CD4-positive, alpha-beta T cell treated with Interleukin-17A for 4 hours (primary cell): ENCODE measurements around the gene HIVEP1.

Experiments
- DNase-seq: peaks from one replicate; pipeline ENCODE4 v3.0.0-alpha.2; 2020; ENCODE audit warnings: mixed read lengths

Gene HIVEP1

DNA sequence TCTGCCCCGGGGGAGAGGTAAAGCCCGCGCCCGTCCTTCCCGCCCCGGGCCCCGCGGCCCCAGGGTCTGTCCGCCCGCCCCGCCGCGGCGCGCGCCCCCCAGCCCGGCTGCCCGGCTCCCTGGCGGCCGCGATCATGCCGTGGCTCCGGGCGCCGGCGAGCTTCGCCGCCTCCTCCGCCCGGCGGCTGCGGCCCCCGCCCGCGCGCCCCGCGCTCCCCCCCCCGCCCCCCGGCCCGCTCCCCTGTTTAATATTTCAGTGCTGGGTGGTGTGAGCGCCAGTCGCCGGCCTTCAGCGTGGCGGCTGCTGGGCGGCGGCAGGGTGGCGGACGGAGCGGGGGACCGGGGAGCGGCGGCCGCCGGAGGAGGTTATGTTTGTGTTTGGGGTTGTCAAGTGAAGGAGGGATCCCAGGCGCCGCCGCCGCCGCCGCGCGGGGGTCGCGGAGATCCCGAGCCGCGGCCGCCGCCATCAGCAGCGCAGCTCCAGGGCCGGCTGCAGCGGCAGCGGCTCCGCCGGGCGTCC lies at the start of gene HIVEP1:
TSS of gene HIVEP1 (plus strand) at position 275 of the 520 bp plus-strand sequence. CDS start 3,317 bp downstream, outside the sequence.
- DNase-seq = no peak

DNA sequence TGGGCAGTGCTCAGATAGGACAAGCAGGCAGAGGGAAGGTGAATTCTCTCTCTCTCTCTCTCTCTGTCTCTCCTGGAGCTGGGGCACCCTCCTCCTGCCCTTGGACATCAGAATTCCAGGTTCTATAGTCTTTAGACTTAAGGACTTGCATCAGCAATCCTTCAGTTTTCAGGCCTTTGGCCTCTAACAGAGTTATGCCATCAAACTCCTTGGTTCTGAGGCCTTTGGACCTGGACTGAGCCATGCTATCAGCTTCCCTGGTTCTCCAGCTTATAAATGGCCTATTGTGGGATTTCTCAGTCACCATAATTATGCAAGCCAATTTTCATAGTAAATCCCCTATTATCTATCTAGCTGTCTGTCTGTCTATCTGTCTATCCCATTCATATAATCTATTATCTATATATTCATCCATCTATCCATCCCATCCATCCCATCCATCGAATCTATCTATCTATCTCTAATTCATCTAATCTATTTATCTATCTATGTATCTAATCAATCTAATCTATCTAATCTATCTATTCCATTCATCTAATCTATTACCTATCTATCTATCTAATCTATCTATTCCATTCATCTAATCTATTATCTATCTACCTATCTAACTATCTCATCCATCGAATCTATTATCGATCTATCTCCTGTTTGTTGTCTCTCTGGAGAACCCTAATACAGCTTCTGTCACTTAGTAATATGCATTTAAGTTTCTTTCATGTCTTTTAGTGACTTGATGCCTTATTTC lies 48.2 kb upstream of the HIVEP1 start:
- DNase-seq = no peak

DNA sequence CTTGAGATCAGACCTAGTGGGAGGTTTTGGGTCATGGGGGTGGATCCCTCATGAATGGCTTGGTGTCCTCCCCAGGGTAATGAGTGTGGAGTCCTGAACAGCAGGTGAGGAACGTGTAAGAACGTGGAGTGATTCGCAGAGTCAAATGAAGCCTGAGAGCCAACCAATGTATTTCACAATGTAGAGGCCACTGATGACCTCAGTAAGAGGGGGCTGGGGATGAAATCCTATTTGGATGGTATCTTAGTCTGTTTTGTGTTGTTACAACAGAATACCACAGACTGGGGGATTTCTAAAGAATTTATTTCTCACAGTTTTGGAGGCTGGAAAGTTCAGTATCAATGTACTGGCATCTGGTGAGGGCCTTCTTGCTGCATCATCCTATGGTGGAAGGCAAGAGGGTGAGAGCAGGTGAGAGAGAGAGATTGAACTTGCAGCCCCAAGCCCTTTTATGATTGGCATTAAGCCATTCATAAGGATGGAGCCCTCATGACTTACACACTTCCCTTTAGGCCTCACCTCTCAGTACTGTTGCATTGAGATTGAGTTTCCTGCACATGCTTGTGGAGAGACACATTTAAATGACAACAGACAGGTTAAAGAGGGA lies 47.3 kb upstream of the HIVEP1 start:
- DNase-seq = no peak

DNA sequence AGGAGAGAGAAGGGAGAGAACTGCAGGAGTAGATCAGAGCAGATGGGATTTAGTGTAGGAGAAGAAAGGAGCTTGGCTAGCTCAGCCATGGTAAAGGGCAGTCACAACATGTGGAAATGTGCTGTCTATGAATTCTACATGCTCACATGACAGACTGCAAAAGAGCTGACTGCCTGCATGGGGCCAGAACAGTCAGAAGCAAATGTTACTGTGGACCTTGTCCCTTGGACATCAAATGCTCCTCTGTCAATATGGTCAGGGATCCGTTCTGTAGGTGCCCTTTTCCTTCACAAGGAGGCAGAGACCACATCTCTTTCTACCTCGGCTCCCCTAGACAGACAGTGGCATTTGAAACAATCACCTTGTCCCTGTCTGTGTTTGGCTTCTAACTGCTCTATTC lies 46.6 kb upstream of the HIVEP1 start:
- DNase-seq = no peak

DNA sequence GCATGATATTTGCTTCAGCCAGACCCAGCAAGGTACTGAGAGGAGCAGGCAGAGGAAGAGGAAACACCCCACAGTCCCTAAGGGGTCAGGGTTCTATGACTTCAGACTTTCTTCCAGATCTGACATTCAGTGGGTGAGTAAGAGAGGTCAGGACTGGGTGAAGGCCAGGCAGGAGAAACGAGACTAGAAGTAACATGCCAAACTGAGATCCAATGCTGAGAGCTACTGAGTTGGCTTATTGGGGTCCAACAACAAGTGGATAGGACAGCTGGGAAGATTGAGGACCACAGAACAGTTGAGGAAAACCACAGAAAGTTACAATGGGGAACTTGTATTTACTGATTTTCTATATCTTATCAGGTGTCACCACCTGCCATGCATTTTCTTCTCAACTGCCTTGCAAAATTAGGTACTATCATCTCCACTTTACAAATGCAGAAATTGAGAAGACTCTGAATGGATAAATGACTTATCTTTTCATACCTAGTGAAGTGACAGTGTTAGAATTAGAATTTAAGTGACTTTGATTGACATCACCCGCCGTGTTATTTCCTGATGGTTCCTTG lies 43.8 kb upstream of the HIVEP1 start:
- DNase-seq = no peak

DNA sequence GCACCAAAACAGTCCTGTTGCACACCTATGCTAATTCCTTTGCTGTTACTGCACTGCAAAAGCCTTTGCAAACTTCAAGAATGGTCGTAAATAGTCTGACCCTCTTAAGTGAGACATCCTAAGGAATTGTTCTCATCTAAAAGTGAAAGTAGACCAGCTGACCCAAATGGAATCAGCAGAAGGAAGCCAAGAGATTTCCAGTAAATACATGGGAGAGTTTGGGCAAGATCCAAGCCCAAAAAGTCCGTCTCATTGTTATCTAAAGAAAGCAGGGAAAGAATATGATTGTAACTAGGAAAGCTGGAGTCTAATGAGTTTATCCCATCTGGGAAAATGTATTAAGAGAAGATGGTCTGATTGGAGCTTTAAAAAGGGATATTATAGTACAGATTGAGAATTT lies 43.0 kb upstream of the HIVEP1 start:
- DNase-seq = no peak

DNA sequence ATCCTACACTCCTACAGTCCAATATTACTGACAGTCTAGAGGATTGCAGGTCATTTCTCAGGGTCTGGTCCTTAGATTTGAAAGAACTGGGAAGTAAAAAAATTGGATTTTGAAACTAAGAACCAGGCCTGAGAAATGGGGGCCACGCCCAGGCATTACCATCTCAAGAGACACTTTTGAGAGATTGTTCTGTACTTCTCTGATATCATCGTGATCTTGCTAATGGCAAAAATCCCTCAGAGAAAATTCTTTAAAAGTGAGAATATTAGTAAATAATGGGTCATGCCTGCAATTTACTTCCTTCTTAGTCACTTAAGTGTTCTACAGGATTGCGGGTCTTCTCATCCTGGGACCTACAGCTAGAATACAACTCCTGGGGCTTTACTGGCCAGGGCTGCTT lies 42.0 kb upstream of the HIVEP1 start:
- DNase-seq = no peak

DNA sequence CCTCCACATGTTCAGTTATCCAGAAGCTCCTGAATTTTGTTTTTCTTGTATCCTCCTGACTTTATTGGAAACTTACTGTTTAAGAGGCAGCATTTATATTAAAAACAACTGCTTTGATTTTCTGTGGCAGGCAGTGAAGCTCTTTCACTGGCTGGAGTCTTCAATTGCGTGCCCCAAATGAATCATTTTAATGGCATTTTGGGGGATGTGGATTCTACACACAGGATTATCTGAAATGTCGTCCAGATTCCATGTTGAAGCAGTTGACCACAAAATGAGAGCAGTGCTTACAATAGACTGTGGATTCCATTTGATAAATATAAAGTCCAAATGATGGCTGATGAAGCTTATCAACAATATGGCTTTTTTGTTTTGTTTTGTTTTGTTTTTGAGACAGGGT lies 41.0 kb upstream of the HIVEP1 start:
- no peak for DNase-seq

DNA sequence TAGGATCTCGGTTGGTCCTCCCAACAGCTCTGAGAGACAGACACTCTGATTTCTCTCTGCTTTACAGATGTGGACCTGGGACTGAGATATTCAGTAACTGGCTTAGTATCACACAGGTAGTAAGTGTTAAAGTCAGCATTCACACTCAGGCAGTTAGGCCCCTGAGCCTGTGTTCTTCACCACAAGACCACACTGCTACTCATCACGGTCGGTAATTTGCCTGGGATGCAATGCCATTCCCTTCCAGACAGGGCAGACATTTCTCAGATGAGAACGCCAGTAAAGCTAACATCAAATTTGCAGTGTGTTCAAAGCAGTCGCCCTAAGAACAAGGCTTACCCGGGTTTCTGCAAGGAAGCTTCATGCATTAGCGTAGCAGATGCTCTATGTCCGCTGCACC lies 39.8 kb upstream of the HIVEP1 start:
- DNase-seq = no peak

DNA sequence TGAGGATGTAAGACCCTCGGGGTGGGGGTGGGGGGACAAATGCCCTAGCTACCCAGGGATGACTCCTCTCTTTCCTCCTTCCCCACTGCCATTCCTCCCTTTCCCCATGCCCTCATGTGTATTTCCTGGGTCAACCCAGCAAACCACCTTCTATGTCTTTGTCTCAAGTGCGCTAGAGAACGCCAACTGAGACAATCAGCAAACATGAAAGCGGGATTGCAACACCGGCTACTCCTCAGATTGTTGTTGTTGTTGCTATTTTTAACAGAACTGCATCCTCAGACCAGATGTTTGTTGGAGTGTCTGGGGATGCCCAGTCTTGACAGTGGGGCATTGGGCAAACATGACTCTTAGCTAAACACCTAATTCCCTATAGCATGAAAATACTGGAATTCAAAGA lies 39.3 kb upstream of the HIVEP1 start:
- no peak for DNase-seq

DNA sequence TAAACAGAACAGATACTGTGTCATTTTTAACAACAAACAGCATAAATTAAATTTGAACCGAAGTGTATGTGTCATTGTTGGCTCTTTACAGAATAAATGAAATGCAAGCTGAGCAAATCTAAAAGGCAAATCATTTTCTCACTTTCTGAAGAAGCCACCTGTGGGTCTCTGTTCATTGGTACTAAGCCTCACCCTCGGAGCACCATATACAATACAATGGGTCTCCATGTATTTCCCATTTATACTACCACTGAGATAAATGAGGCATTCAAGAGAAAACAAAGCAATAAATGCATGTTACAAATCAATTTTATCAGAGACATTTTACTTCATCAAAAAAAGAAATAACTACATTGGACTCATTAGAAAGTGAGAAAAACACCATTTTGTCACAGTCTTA lies 38.9 kb upstream of the HIVEP1 start:
- DNase-seq = no peak

DNA sequence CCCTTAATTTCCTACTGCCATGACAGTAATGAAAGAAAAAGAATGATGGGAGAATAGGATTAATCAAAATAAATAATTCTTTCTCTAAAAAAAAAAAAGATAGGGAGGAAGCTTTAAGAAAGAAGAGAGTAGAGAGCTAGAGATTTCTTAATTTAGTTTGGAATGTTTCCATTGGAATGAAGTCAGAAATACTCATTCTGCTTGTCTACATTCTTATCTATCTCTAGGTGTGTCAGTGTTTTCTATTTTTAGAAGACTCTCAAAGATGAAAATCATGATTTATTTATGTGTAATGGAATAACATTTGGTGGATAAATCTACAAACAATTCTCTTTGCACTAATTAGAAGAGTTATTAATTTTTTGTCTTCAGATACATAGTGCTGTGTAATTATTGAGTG lies 38.0 kb upstream of the HIVEP1 start:
- DNase-seq = no peak

DNA sequence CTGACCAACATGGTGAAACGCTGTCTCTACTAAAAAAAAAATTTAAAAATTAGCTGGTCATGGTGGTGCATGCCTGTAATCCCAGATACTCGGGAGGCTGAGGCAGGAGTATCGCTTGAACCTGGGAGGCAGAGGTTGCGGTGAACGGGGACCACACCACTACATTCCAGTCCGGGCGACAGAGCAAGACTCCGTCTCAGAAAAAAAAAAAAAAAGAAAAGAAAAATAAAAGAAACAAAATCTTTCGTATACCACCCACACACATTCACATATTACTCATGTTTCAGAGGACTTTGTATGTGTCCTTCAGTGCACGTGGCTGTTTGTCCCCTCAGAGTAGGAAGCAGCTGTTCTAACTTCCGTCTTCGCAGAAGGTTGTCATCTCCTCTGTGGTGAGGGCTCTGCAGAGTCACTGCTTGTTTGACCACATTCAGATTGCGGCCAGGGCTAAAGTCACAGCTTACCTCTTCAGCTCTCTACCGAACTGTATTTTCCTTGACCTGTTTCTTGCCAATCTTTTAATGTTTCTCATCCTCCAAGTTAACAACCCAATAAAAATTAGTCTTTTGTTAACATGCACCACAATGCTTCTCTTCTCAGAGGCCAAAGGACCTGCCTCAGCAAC lies 36.6 kb upstream of the HIVEP1 start:
- DNase-seq = peak; percentile 23

DNA sequence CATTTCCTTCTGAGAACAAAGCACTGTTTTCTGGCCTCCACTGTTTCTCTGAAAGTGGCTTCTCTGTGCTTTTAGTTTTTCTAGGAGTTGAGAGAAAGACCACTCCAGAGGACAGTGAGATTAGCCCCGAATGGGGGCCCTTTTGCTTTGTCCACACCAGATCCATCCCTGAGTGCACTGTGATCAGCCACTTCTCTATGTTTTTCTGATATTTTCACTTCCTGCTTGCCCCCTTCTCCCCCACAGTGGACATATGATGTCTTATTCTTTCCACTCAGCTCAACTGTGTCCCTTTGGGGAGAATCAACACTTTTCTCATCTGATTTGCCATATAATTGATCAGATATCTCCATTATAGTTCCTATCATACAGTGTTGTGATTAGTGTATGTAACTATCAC lies 35.6 kb upstream of the HIVEP1 start:
- no peak for DNase-seq

DNA sequence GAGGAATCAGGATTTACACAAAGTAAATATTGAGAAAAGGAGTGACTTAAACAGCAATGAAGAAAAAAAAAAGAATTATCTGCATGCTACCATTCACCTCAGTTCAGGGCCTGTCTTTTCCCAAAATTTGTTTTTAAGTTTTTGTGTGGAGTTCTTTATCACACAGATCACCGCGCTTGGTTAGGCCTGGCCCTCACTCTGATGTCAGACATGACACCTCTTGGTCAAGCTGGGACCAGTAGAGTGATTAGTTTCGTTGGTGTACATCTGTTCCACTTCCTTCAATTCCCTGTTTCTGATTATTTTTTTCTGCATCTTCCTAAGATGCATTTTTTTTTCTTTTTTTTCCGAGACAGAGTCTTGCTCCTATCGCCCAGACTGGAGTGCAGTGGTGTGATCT lies 34.9 kb upstream of the HIVEP1 start:
- DNase-seq = no peak

DNA sequence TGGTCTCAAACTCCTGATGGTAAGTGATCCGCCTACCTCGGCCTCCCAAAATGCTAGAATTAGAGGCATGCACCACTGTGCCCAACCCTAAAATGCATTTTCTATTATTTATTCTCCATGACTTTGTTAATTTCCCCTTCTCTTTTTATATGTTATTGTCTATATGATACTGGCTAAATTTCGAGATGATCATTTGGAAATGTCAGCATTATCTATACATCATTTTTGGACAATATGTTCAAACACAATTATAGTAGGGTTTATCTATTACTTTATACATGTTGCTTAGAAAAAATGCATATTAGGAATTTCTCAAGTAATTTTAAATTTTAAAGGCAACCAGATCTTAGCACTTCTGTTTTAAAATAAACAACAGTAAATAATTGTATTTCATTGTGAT lies 34.4 kb upstream of the HIVEP1 start:
- no peak for DNase-seq

DNA sequence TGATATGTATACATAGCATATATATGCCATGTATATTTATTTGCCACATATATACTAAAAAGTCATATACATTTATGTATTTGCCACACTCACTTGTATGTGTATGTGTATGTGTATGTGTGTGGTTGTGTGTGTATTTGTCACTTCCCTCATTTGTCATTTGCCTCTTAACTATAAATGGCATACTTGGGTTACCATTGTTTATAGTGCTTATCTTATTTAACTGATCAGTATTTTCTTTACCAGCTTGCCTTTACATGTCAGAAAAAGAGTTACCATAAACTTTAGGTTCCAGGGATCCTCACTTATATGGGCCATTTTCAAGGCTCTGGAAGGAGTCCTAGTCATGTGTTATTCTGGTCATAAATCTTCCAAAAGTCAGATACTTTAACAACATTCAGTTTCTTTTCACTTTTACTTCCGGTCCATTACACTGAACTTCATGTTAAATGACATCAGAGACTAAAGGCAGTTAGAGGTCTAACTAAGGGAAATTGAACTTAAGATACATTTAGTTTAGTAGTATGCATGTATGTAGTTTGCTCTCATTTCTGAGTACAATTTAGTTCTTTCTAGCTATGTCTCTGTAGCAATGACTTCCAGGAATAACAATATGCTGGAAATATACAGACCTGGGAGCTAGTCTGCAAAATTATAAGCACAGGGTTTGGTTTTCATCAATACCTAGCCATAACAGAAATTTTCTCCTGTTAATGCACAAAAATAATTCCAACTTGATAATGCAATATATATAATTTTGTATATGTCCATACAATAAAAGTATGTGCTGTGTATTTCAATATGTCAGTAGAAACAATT lies 33.7 kb upstream of the HIVEP1 start:
- no peak for DNase-seq

DNA sequence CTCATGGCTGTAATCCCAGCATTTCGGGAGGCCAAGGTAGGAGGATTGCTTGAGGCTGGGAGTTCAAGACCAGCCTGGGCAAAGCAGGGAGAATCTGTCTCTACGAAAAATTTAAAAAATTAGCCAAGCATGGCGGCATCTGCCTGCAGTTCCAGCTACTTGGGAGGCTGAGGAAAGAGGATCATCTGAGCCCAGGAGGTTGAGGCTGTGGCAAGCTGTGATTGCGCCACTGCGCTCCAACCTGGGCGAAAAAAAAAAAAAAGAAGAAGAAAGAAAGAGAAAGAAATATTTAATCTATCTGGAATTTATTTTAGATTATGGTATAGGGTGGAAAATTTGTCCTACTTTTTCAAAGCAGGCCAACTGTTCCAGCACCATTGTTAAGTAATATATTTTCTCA lies 32.2 kb upstream of the HIVEP1 start:
- no peak for DNase-seq

DNA sequence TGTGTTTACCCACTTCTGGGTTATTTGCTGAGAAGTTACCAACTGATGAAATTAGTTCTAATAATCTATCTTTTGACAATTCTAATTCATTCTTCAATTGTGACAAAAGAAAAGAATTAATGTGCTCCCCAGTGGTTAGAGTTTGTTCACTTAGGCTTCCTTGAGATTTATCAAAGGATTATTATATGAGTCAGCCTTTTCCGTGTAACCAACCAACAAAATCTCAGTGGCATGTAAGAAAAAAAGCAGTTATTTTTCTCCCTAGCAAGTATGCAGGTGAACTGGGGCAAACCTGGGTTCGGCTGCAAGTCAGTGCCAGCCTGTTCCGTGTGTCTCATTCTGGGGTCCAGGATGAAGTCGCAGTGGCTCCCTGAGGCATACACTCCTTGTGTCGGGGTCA lies 28.8 kb upstream of the HIVEP1 start:
- DNase-seq = no peak

DNA sequence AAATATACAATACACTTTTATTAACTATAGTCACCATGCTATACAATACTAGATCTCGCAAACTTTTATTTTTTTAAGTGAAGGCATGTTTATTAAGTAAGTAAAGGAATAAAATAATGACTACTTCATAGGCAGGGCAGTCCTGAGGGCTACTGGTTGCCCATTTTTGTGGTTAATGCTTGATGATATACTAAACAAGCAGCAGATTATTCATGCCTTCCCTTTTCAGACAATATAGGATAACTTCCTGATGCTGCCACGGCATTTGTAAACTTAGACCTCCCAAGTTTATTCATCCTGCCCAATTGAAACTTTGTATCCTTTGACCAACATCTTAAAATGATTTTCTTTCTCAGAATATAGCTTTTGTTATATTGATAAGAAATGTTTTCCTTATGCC lies 24.7 kb upstream of the HIVEP1 start:
- DNase-seq = no peak

DNA sequence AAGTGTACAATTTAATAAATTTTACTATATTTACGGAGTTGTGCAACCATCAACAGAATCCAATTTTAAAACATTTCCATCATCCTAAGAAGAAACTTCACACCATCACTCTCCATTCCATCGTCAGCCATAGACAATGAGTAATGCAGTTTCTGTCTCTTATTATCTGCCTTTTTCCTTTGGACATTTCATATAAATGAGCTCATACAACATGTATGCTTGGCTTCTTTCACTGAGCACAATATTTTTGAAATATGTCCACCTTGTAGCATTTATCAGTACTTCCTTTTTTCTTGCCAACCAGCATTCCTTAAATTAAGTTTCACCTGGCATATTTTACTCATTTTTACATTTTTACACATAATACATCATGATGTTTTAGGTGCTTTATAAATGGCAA lies 22.7 kb upstream of the HIVEP1 start:
- DNase-seq = no peak

DNA sequence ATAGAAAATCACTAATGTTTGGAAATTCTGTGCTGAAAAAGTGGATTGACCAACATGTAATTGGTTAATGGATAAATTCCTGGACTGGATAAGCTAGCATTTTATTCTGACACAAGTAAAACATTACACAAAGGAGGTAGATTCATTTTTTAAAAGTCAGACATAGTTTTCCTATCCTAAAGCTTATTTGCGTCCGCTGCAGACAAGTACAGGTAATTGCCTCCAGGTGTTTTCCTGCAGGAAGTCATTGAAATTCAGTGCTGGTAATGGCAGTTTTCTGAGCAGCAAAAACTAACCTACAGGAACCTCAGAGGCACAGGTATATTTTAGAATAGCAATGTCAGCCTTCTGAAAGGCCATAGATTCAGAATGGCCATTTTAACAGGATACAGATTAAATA lies 20.0 kb upstream of the HIVEP1 start:
- DNase-seq = no peak

DNA sequence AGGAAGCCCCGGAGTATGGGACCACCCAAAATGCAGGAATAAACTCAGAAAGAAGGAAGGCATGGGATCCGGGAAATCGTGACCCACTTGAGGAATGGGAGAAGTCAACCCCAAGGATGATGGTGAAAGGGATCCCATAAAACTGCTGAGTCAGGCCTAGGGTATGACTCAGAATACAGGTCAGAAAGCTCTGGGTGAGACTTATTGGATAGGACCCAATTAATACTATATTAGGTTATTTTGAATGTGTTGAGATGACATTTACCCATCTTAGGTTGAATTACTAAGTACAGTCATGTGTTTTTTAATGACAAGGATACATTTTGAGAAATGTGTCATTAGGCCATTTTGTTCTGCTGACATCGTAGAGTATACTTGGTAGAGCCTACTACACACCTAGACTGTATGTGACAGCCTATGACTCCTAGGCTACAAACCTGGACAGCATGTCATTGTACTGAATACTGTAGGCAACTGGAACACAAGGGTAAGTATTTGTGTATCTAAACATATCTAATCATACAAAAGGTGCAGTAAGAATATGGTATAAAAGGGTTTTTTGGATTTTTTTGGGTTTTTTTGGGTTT lies 17.1 kb upstream of the HIVEP1 start:
- no peak for DNase-seq
